ENCODE data around the gene RRAD.

RRAD gene

GRCh38 chr16:66902648-66903543, 22.4 kb downstream of the RRAD start:
- DNase-seq (ENCODE audit: low spot score), result no peak
- no peak for TF ChIP-seq CTCF (IDR thresholded peaks at IDR 0.05)
- Histone ChIP-seq H3K27ac (peak overlapping the region; percentile 95 to 97), H3K4me3 (peak overlapping the region; percentile 18)

GRCh38 chr16:66901626-66902025, 23.7 kb downstream of the RRAD start:
- Histone ChIP-seq H3K27ac (peak overlapping the region; percentile 95 to 97), H3K4me3 (no peak overlapping the region)
- no peak for DNase-seq (ENCODE audit: low spot score)
- no peak for TF ChIP-seq CTCF (IDR thresholded peaks at IDR 0.05)

GRCh38 chr16:66900721-66901441, 24.5 kb downstream of the RRAD start:
- Histone ChIP-seq H3K27ac (peak overlapping the region; percentile 95 to 97), H3K4me3 (peak overlapping the region; percentile 32)
- TF ChIP-seq CTCF (IDR thresholded peaks at IDR 0.05), result no peak
- no peak for DNase-seq (ENCODE audit: low spot score)

GRCh38 chr16:66899945-66900710, 25.2 kb downstream of the RRAD start:
- Histone ChIP-seq H3K27ac (peak overlapping the region; percentile 95 to 97), H3K4me3 (peak overlapping the region; percentile 32)
- no peak for DNase-seq (ENCODE audit: low spot score)
- TF ChIP-seq CTCF (IDR thresholded peaks at IDR 0.05), result no peak

GRCh38 chr16:66899310-66899944, 25.9 kb downstream of the RRAD start:
- Histone ChIP-seq H3K4me3 (peak overlapping the region; percentile 32), H3K27ac (peak overlapping the region; percentile 95 to 97)
- DNase-seq (ENCODE audit: low spot score), result no peak
- no peak for TF ChIP-seq CTCF (IDR thresholded peaks at IDR 0.05)

- no peak overlapping the region for H3K4me3 ChIP-seq
- H3K27ac ChIP-seq, result peak overlapping the region; percentile 95 to 97
- no peak for TF ChIP-seq CTCF (IDR thresholded peaks at IDR 0.05)
- no peak for DNase-seq (ENCODE audit: low spot score)
Measured at GRCh38 chr16:66898933-66899309, 26.4 kb downstream of the RRAD start.
